HPDE6-E6E7 (cell line): ENCODE measurements around the gene FEM1C.

Source experiments
- DNase-seq: peaks from one replicate; pipeline ENCODE4 v3.0.0; 2011; ENCODE audit warnings: missing footprints; ENCODE audit errors: extremely low spot score

Gene FEM1C

GRCh38 chr5:115477581-115477980 is 67.0 kb downstream of the FEM1C start:
- DNase-seq, result no peak

GRCh38 chr5:115475788-115476187 is 68.8 kb downstream of the FEM1C start:
- DNase-seq, result no peak

- DNase-seq, result no peak
Measured at GRCh38 chr5:115472271-115473025, 72.1 kb downstream of the FEM1C start.

- DNase-seq, result no peak
Measured at GRCh38 chr5:115471345-115472063, 73.1 kb downstream of the FEM1C start.

- no peak for DNase-seq
Measured at GRCh38 chr5:115470921-115471320, 73.7 kb downstream of the FEM1C start.
